KG1 (cell line): ENCODE measurements around the gene ZBED6.

Experiments used
- DNase-seq: peaks from one replicate; lab custom pipeline; 2025; lab: John Stamatoyannopoulos, UW

Gene ZBED6

DNA sequence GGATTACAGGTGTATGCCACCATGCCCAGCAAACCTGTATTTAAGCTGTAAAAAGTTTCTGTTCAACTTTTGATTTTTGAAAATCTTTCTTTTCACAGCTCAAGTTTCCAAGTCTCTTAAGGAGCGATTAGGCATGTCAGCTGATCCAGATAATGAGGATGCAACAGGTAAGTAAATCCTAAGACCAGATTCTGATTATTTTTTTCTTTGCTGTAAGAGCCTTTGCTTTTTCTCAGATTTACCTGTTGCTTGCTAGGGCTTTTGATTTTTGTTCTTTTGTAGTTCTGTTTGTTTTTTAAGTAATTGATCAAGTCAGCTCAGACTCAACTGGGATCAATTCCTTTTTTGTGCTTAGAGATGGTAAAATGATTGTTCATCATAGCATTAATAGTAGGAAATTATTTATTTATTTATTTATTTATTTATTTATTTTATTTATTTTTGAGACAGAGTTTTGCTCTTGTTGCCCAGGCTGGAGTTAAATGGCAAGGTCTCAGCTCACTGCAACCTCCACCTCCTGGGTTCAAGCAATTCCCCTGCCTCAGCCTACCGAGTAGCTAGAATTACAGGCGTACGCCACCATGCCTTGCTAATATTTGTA lies 44.9 kb downstream of the ZBED6 start:
- DNase-seq: no peak

- no peak for DNase-seq
Observed at GRCh38 chr1:203842559-203842876, 47.1 kb downstream of the ZBED6 start.

DNA sequence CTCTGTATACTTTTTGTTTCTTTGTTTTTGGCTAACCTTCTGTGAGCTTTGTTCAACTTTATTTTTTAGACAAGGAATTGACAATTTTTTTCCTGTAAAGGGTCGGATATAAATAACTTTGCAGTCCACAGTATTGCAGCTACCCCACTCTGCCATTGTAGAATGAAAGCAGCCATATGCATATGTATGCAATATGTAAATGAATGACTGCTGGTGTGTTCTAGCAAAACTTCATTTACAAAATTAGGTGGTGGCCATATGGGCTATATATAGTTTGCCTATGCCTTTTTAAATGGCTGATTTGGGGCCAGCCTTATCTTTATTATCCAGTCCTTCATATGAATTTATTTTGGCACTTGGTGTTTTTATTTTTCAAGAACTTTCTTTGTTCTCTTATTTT lies 48.0 kb downstream of the ZBED6 start:
- no peak for DNase-seq
